SJCRH30 (cell line): ENCODE data around the gene HSD17B2. TPM values are rescaled to one million over a fixed set of nuclear protein-coding genes. Genes with fewer than 3 reads are reported as not detected.
"Not testable (repeated sequence)": the region's sequence is repeated elsewhere in the genome, so short reads cannot be mapped to it uniquely, and the experiment has no call there.

Source experiments
- DNase-seq, 2 experiments: peaks; one replicate each; pipeline ENCODE4 v3.0.0-alpha.2; 2015 to 2020
- H3K27ac ChIP-seq: fragments of 250-450 bp; sonication (Bioruptor Pico); 2 replicates; pipeline ENCODE4 v1.5.1; 2020; ENCODE audit warnings: mild to moderate bottlenecking, moderate library complexity
- H3K27me3 ChIP-seq: fragments of 250-450 bp; sonication (Bioruptor Pico); 2 replicates; pipeline ENCODE4 v1.5.1; 2020; ENCODE audit warnings: mild to moderate bottlenecking, moderate library complexity
- H3K36me3 ChIP-seq: fragments of 250-450 bp; sonication (Bioruptor Pico); 2 replicates; pipeline ENCODE4 v1.5.1; 2020; ENCODE audit warnings: mild to moderate bottlenecking, moderate library complexity
- H3K4me1 ChIP-seq: fragments of 250-450 bp; sonication (Bioruptor Pico); 2 replicates; pipeline ENCODE4 v1.5.1; 2020; ENCODE audit warnings: mild to moderate bottlenecking, moderate library complexity
- H3K4me3 ChIP-seq: fragments of 250-450 bp; sonication (Bioruptor Pico); 2 replicates; pipeline ENCODE4 v1.5.1; 2020; ENCODE audit warnings: mild to moderate bottlenecking, moderate library complexity
- H3K9me3 ChIP-seq: fragments of 250-450 bp; sonication (Bioruptor Pico); replicated peaks from 2 replicates; pipeline ENCODE4 v1.5.1; 2020; ENCODE audit warnings: mild to moderate bottlenecking, moderate library complexity
- total RNA-seq: library from RNA; depleted of rRNA; stranded (reverse); fragments of >200 nt; shearing (Covaris generic); gene quantifications from 2 replicates; pipeline ENCODE4 v1.2.3, GENCODE V29; 2014

HSD17B2 gene
- total RNA-seq, 1 experiment from 2014 or later, result not detected

DNA sequence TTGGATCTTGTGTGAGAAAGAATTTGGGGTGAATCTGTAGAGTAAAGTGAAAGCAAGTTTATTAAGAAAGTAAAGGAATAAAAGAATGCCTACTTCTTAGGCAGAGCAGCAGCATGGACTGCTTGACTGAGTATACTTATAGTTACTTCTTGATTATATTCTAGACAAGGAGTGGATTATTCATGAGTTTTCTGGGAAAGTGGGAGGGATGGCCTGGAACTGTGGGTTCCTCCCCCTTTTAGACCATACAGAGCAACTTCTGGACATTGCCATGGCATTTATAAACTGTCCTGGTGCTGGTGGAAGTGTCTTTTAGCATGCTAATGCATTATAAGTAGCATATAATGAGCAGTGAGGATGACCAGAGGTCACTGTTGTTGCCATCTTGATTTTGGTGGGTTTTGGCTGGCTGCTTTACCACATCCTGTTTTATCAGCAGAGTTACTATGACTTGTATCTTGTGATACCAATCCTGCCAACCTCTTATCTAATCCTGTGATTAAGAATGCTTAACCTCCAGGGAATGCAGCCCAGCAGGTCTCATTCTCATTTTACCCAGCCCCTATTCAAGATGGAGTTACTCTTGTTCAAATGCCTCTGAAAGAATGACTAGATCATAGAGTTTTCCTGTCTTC lies 58.7 kb downstream of the HSD17B2 start:
- Histone ChIP-seq H3K9me3 (no peaks in the 10 kb centered on the region), H3K4me3 (no peak overlapping the region), H3K36me3 (no peaks in the 10 kb centered on the region), H3K27ac (no peak overlapping the region), H3K4me1 (no peaks in the 10 kb centered on the region), H3K27me3 (no peaks in the 10 kb centered on the region)
- DNase-seq, result no peak

DNA sequence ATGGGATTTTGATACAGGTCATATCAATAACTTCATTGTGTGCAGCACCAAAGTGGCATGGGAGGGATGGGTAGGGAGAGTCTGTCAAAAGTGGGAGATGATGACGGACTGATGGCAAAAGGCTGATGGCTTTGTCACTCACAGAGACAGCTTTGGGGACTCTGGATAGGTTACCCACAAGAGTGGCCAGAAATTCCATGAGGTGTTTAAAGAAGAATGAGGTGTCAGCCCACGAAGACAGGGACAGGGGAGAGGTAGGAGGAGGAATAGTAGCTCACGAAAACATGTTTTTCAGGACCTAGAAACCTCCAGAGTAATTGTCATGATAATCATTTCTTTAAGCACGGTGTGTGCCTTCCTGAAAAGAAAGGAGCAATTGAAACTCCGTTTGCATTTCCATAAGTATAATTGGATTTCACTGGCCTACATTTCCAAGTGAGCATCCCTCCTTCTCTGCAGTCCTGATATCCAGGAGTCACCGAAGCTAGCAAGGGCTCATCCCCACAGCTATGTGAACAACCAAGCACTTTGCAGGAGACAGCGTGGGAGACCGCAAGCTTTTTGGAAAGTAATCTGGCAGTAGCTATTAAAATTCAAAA lies 60.0 kb downstream of the HSD17B2 start:
- Histone ChIP-seq H3K4me1 (no peaks in the 10 kb centered on the region), H3K27me3 (no peaks in the 10 kb centered on the region), H3K4me3 (no peak overlapping the region), H3K9me3 (no peaks in the 10 kb centered on the region), H3K27ac (no peak overlapping the region), H3K36me3 (no peaks in the 10 kb centered on the region)
- no peak for DNase-seq

DNA sequence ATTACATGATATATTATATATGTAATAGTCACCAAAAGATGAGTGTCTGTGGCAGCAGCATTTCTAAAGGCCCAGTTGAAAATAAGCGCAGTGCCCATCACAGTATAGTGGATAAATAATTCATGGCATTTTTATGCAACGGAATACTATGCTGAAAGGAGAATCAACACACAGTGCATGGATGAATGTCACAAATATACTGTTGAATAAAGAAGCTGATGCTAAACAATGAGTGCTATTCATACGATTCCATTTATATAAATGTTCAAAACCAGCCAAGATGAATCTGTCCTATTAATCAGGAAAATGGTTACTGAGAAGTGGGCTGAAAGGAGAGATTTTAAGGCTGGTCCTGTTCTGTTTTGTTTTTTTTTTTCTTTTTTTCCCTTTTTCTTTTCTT lies 61.6 kb downstream of the HSD17B2 start:
- H3K9me3 ChIP-seq, result no peaks in the 10 kb centered on the region
- no peaks in the 10 kb centered on the region for H3K4me1 ChIP-seq
- H3K27ac ChIP-seq, result no peak overlapping the region
- no peaks in the 10 kb centered on the region for H3K36me3 ChIP-seq
- DNase-seq, result no peak
- H3K27me3 ChIP-seq, result no peaks in the 10 kb centered on the region
- H3K4me3 ChIP-seq, result no peak overlapping the region

DNA sequence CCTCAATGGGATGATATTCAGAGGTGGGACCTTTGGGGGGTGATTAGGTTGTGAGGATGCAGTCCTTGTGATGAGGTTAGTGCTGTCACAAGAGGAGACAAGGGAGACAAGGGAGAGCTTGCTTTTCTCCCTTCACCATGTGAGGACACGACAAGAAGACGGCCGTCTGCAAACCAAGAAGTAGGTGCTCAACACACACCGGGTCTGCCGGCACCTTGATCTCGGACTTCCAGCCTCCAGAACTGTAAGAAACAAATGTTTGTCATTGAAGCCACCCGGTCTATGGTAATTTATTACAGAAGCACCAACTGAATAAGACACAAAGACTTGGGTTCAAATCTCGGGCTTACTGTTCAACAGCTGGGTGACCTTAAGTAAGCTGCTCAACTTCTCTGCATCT lies 70.1 kb downstream of the HSD17B2 start:
- no peak for DNase-seq

DNA sequence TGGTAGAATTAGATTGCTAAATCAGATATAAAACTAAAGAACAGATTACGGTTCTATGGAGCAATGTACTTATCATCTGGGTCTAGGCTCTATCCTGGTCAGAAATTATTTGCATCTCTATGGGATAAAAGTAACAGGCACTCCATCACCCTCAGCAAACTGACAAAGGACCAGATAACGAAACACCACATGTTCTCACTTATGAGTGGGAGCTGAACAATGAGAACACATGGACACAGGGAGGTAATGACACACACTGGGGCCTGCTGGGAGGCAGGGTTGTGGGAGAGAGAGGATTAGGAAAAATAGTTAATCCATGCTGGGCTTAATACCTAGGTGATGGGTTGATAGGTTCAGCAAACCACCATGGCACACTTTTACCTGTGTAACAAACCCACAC lies 73.0 kb downstream of the HSD17B2 start:
- Histone ChIP-seq H3K9me3 (no peaks in the 10 kb centered on the region), H3K27me3 (no peaks in the 10 kb centered on the region), H3K4me3 (no peak overlapping the region), H3K36me3 (no peaks in the 10 kb centered on the region), H3K27ac (no peak overlapping the region), H3K4me1 (no peaks in the 10 kb centered on the region)
- DNase-seq, result no peak

More for the DNA sequence above, 70.1 kb downstream of the HSD17B2 start:
- Histone ChIP-seq H3K9me3 (no peaks in the 10 kb centered on the region), H3K4me1 (no peaks in the 10 kb centered on the region), H3K27me3 (no peaks in the 10 kb centered on the region), H3K36me3 (no peaks in the 10 kb centered on the region), H3K27ac (no peak overlapping the region), H3K4me3 (no peak overlapping the region)

DNA sequence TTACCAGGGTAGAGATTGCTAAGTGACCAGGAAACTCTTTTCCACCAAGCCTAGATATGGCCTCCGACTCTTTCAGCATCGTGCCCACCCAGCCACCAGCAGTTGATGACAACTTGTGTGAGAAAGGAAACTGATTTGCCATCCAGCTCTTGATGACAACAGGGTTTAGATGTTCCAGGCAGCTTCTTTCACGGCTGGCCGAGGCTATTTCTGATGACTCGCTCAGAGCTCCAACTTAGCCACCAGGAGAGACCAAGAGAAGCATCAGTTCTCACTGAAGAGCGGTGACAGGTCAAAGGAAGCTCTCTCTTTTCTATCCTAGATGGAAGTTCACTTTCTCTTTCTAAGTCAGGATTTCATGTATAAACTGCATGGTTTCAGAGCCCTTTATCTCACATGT lies 73.7 kb downstream of the HSD17B2 start:
- Histone ChIP-seq H3K4me1 (no peaks in the 10 kb centered on the region), H3K27me3 (no peaks in the 10 kb centered on the region), H3K27ac (no peak overlapping the region), H3K36me3 (no peaks in the 10 kb centered on the region), H3K9me3 (no peaks in the 10 kb centered on the region), H3K4me3 (no peak overlapping the region)
- DNase-seq, result no peak

DNA sequence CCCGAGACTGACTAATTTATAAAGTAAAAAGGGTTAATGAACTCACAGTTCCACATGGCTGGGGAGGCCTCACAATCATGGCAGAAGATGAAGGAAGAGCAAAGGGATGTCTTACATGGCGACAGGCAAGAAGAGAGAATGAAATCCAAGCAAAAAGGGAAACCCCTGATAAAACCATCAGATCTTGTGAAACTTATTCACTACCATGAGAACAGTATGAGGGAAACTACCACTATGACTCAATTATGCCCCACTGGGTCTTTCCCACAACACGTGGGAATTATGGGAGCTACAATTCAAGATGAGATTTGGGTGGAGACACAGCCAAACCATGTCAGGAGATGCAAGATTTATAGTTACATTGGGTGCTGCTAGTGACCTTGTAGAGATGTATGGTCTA lies 74.2 kb downstream of the HSD17B2 start:
- H3K36me3 ChIP-seq, H3K4me3 ChIP-seq, H3K9me3 ChIP-seq, H3K27me3 ChIP-seq, H3K27ac ChIP-seq, H3K4me1 ChIP-seq, DNase-seq: not testable (repeated sequence)

DNA sequence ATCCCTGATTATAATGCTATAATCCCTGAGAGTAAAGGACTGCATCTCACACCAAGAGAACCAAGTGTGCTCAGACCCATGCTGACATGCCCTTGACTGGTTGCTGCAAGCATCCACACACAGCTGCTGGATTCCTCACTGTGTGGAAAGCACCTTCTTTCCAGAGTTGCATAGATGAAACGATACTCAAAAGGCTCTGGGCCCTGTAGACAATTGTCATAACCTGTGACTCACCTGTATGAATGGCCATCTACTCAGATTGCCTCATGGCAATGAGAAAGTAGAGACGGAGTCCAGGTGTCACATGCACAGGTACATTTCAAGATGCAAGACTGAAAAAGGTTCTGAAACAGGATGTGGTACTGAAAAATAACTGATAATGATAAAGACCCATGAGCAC lies 76.9 kb downstream of the HSD17B2 start:
- DNase-seq, result no peak
- no peaks in the 10 kb centered on the region for H3K9me3 ChIP-seq
- H3K27ac ChIP-seq, result no peak overlapping the region
- no peaks in the 10 kb centered on the region for H3K4me1 ChIP-seq
- no peaks in the 10 kb centered on the region for H3K27me3 ChIP-seq
- H3K36me3 ChIP-seq, result no peaks in the 10 kb centered on the region
- H3K4me3 ChIP-seq, result no peak overlapping the region

DNA sequence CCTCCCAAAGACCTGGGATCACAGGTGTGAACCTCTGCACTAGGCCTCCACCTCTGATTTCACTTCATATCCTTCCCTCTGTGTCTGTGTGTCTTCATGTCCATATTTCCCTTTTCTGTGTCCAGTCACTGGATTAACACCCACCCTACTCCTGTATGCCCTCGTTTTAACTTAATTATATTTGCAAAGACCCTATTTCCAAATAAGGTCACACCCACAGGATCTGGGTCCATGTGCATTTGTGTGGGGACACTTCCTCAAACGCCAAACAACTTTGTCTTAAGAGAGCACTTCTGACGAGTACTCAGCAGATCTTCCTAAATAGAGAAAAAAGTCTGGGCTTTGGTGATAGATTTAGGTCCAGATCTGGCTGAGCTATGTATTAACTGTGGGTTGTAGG lies 78.7 kb downstream of the HSD17B2 start:
- H3K36me3 ChIP-seq, result no peaks in the 10 kb centered on the region
- no peaks in the 10 kb centered on the region for H3K4me1 ChIP-seq
- H3K4me3 ChIP-seq, result no peak overlapping the region
- no peaks in the 10 kb centered on the region for H3K27me3 ChIP-seq
- no peak for DNase-seq
- no peak overlapping the region for H3K27ac ChIP-seq
- no peaks in the 10 kb centered on the region for H3K9me3 ChIP-seq

DNA sequence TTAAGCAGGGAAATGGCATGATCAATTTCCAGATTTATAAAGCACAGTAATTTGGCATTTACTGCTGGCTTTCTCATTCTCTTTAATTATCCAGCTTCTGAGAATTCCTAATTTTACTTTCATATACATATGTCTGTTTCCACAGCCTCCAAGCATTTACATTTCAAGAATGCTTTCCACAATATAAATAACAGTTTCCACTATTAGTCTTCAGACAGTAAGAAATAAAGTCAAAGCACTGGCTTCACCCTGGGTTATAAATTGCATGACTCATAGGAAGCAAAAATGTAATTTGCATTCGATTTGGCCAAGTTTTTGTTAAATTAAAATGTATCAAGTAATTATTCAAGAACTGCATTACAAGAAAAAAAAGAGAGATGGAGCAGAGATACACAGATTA lies 81.5 kb downstream of the HSD17B2 start:
- Histone ChIP-seq H3K9me3 (no peaks in the 10 kb centered on the region), H3K27ac (no peak overlapping the region), H3K36me3 (no peaks in the 10 kb centered on the region), H3K4me3 (no peak overlapping the region), H3K27me3 (no peaks in the 10 kb centered on the region), H3K4me1 (no peaks in the 10 kb centered on the region)
- DNase-seq, result no peak

DNA sequence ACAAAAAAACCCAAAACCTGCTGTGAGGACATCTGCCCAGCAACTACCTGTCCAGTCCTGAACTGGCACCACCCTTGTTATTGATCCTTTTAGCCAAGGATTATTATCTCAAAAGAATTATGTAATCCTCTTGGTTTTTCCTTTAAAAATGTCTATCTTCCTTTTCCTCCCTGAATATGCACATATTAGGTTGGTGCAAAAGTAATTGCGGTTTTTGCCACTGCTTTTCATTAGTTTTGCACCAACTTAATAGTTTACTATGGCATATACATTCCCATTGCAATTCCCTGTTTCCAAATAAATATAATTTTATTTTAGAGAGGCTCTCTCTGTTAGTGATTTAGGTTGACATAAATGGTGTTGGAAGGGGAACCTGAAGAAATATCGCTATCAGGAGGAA lies 83.7 kb downstream of the HSD17B2 start:
- Histone ChIP-seq H3K4me1 (no peaks in the 10 kb centered on the region), H3K27me3 (no peaks in the 10 kb centered on the region), H3K9me3 (no peaks in the 10 kb centered on the region), H3K36me3 (no peaks in the 10 kb centered on the region), H3K27ac (no peak overlapping the region), H3K4me3 (no peak overlapping the region)
- DNase-seq, result no peak

DNA sequence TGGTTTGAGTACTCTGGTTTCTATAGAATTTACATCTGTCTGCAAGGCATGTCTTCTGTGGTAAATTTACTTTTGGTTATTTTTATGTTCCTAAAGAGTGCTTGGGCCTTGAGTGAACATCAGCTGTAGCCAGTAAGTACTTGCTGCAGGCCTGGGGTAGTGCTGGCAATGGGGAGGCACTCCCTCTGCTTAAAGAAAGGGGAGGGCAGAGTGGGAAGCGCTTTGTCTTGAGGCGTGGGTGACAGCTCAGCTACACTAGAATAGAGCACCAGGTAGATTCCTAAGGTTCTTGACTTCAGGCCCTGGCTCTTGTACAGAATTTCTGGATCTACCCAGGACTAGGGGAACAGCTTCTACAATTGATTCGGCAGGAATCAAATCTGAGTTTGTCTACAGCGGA lies 84.4 kb downstream of the HSD17B2 start:
- no peak for DNase-seq
- Histone ChIP-seq H3K27me3 (no peaks in the 10 kb centered on the region), H3K4me1 (no peaks in the 10 kb centered on the region), H3K36me3 (no peaks in the 10 kb centered on the region), H3K9me3 (no peaks in the 10 kb centered on the region), H3K27ac (no peak overlapping the region), H3K4me3 (no peak overlapping the region)

DNA sequence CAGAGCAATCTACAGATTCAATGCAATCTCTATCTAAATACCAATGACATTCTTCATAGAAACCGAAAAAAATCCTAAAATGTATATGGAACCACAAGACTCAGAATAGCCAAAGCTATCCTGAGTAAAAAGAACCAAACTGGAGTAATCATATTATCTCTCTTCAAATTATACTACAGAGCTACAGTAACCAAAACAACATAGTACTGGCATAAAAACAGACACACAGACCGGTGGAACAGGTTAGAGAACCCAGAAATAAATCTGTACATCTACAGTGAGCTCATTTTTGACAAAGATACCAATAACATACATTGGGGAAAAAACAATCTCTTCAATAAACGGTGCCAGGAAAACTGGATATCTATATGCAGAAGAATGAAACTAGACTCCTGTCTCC lies 89.6 kb downstream of the HSD17B2 start:
- no peak overlapping the region for H3K27ac ChIP-seq
- no peaks in the 10 kb centered on the region for H3K4me1 ChIP-seq
- no peak overlapping the region for H3K4me3 ChIP-seq
- DNase-seq, result no peak
- H3K27me3 ChIP-seq, result no peaks in the 10 kb centered on the region
- no peaks in the 10 kb centered on the region for H3K9me3 ChIP-seq
- no peaks in the 10 kb centered on the region for H3K36me3 ChIP-seq

DNA sequence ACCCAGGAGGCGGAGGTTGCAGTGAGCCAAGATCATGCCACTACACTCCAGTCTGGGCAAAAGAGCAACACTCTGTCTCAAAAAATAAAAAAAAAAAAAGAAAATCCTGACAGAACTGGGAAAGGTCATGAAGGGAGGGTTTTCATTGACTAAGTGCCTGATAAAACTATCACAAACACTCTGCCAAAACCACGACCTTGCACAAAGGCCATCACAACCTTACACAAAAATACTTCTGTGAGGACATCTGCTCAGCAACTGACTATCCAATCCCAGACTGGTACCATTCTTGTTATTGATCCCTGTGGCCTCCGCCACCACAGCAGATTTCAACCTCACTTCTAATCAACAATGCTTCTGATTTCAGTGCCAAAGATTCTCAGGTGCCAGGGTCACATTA lies 94.8 kb downstream of the HSD17B2 start:
- Histone ChIP-seq H3K4me1 (no peaks in the 10 kb centered on the region), H3K36me3 (no peaks in the 10 kb centered on the region), H3K27ac (no peak overlapping the region), H3K27me3 (no peaks in the 10 kb centered on the region), H3K9me3 (no peaks in the 10 kb centered on the region), H3K4me3 (no peak overlapping the region)
- no peak for DNase-seq

DNA sequence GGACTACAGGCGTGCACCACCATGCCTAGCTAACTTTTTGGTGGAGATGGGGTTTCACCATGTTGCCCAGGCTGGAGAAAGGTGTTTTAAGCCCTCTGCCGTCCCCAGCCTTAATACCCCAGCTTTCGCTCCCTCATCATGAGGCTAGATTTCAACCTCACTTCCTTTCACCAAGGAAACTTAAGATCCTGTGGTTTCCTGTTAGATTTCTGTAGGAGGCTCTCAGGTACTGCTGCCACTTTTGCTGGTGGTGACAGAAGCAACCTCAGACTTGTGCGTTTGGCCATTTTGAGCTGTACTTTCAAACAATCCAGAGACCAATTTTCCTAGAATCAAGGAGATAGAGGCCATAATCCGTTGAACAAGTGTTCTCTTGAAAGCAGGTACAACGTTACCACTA lies 98.7 kb downstream of the HSD17B2 start:
- no peaks in the 10 kb centered on the region for H3K4me1 ChIP-seq
- no peaks in the 10 kb centered on the region for H3K27me3 ChIP-seq
- H3K4me3 ChIP-seq, result no peak overlapping the region
- DNase-seq, result no peak
- no peaks in the 10 kb centered on the region for H3K36me3 ChIP-seq
- no peaks in the 10 kb centered on the region for H3K9me3 ChIP-seq
- H3K27ac ChIP-seq, result no peak overlapping the region

DNA sequence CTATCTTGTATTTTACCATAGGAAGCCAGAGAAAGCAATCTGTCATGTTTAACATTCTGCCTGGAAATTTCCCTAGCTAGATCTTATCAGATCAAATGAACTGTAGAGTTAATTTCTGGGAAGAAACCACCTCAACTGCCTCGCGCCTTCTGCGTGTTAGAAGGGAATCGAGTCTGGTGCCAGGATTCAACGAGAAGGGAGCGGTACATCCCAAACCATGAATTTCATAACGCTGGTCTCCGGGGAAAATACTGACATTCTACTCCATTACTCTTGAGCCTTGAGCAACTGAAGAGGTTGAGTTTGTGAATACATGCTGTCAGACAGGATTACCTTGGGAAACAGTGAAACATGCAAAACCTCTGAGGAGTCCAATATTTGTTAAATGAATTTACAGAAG lies 99.8 kb downstream of the HSD17B2 start:
- no peaks in the 10 kb centered on the region for H3K27me3 ChIP-seq
- H3K4me1 ChIP-seq, result no peaks in the 10 kb centered on the region
- no peak for DNase-seq
- no peaks in the 10 kb centered on the region for H3K9me3 ChIP-seq
- H3K4me3 ChIP-seq, result no peak overlapping the region
- no peaks in the 10 kb centered on the region for H3K36me3 ChIP-seq
- H3K27ac ChIP-seq, result no peak overlapping the region
